ENCODE results near the gene ARHGAP26. TPM values are rescaled to one million over a fixed set of nuclear protein-coding genes. Genes with fewer than 3 reads are reported as not detected.

Gene ARHGAP26
- total RNA-seq, 6 experiments from 2014 or later, result 6.7 to 14.5 (median 8.3) TPM

DNA sequence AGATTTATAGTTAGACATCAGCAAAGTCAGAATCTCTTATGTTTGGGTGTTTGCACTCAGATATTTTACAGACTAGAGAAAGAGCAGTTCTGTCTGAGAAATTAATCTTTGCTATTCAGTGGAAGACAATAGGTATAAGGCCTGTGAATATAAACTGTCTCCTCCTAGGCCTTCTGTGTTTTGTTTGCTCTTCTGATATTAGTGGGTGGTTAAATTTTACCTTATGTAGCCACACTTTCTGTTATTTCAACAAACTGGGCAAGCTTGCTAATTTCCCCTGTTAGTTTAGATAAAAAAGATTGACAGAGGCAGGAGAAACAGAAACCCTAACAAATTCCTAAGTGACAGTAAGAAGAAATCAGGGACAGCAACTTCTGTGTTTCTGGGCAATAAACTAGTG, 141.6 kb downstream of the ARHGAP26 start:
- DNase-seq (no peak), ATAC-seq (peak in 3 of 4 donors; percentile 50 to 64 (median 52))
- intact Hi-C loops (cut with DNase I), result no loop called here
- Histone ChIP-seq H3K4me1 (peaks cover 0 to 19% (median 3%) of the 10 kb centered on the region in 4 donors), H3K27ac (peak overlapping the region in 1 of 3 donors; percentile 44), H3K4me3 (no peak overlapping the region), H3K36me3 (no peaks in the 10 kb centered on the region), H3K27me3 (no peaks in the 10 kb centered on the region), H3K9me3 (no peaks in the 10 kb centered on the region)
- TF ChIP-seq, protein P1, sequence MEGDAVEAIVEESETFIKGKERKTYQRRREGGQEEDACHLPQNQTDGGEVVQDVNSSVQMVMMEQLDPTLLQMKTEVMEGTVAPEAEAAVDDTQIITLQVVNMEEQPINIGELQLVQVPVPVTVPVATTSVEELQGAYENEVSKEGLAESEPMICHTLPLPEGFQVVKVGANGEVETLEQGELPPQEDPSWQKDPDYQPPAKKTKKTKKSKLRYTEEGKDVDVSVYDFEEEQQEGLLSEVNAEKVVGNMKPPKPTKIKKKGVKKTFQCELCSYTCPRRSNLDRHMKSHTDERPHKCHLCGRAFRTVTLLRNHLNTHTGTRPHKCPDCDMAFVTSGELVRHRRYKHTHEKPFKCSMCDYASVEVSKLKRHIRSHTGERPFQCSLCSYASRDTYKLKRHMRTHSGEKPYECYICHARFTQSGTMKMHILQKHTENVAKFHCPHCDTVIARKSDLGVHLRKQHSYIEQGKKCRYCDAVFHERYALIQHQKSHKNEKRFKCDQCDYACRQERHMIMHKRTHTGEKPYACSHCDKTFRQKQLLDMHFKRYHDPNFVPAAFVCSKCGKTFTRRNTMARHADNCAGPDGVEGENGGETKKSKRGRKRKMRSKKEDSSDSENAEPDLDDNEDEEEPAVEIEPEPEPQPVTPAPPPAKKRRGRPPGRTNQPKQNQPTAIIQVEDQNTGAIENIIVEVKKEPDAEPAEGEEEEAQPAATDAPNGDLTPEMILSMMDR (IDR thresholded peaks at IDR 0.05), result no peak
- TF ChIP-seq POLR2A (IDR thresholded peaks at IDR 0.05), result no peak

DNA sequence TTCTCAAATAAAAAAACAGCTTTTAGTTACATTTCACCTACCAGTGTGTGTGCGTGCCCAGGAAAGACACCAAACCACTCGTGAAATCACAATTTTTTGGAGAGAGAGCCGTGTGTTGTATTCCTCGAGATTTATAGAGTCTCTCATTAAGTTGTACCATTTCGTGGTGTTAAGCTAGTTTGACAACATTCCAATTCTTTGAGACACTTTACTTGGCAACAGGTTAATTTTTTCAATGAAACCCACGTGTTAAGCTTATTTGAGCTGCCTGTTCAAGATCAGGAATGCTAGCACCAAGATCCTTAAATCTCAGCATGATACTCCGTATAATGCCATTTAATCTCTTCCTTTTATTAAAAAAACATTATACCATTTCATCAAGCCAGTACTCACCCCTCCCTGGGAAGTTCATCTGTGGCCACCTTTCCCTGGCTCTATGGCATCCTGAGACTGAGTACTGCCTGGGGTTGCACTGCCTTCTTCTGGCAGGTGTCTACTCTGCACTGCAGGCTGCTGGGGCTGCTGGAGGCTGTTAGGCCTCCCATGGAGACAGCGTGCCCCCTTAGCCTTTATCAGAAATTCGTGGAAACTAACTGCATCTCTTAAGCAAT, 143.7 kb downstream of the ARHGAP26 start:
- DNase-seq (no peak), ATAC-seq (no peak)
- Histone ChIP-seq H3K27me3 (no peaks in the 10 kb centered on the region), H3K4me3 (no peak overlapping the region), H3K4me1 (peaks cover 0 to 19% (median 3%) of the 10 kb centered on the region in 4 donors), H3K9me3 (no peaks in the 10 kb centered on the region), H3K27ac (no peak overlapping the region), H3K36me3 (no peaks in the 10 kb centered on the region)
- 81% methylated on average over 9 of the region's 9 CpGs for WGBS (ENCODE audit: insufficient coverage, low coverage, low lambda C conversion rate, missing lambda C conversion rate)
- intact Hi-C loops (cut with DNase I), result no loop called here
- TF ChIP-seq, protein P1 (IDR thresholded peaks at IDR 0.05), result no peak
- no peak for TF ChIP-seq POLR2A (IDR thresholded peaks at IDR 0.05)

DNA sequence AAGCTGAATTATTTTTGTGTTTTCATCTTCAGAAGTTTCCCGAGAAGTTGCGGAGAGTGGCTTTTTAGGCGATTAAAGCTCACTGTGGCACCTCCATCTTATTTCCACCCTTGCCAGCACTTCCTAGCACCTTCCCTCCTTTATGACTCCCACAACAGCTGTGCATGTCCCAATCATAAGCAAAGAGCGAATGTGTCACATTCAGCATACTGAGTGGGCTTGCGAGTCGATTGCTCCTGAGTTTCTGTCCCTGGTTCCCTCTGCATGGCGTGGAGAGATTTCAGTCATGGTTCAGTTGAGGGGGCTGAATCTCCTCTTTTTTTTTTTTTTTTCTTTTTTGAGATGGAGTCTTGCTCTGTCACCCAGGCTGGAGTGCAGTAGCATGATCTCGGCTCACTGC, 144.9 kb downstream of the ARHGAP26 start:
- ATAC-seq, result no peak
- Histone ChIP-seq H3K27me3 (no peaks in the 10 kb centered on the region), H3K4me1 (peaks cover 0 to 19% (median 3%) of the 10 kb centered on the region in 4 donors), H3K27ac (no peak overlapping the region), H3K4me3 (no peak overlapping the region), H3K36me3 (no peaks in the 10 kb centered on the region), H3K9me3 (no peaks in the 10 kb centered on the region)
- no peak for DNase-seq
- 95% methylated on average over 7 of the region's 8 CpGs for WGBS (ENCODE audit: insufficient coverage, low coverage, low lambda C conversion rate, missing lambda C conversion rate)
- intact Hi-C loops (cut with DNase I), result no loop called here
- TF ChIP-seq POLR2A (IDR thresholded peaks at IDR 0.05), result no peak
- TF ChIP-seq, protein P1 (IDR thresholded peaks at IDR 0.05), result no peak

DNA sequence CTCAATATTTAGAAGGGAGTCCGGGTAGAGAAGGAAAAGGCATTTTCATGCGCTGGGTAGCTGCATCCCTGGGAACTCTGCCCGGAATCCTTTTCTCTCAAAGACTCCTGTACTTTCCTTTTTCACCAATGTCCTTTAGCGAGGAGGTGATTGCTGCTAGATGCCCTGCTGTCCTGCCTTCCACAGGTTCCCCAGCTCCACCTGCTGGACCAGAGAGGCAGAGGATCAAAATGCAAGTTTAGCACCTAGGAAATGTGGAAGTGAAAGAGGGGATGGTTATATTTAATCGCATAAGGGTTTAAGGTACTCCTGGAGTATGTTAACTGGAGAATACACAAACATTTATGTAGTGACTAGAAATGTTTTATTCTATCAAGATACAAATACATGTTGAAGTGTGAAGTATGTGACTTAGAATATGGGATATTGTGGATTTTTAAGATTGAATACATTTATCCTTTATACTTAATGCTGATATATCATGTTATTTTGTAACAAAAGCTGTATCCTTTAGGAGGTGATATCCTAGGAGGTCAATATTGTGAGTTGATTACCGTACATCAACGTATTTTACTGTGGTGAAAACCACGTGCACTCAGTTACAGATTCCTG, 145.7 kb downstream of the ARHGAP26 start:
- peak; percentile 57 to 69 (median 65) for DNase-seq
- Histone ChIP-seq H3K4me1 (peaks cover 0 to 23% (median 5%) of the 10 kb centered on the region in 4 donors), H3K27ac (no peak overlapping the region), H3K27me3 (no peaks in the 10 kb centered on the region), H3K9me3 (no peaks in the 10 kb centered on the region), H3K36me3 (no peaks in the 10 kb centered on the region), H3K4me3 (no peak overlapping the region)
- TF ChIP-seq, protein P1 (IDR thresholded peaks at IDR 0.05), result peak; percentile 58 to 70 (median 62)
- TF ChIP-seq POLR2A (IDR thresholded peaks at IDR 0.05), result no peak
- ATAC-seq, result peak; percentile 79 to 89 (median 88)
- intact Hi-C loops (cut with DNase I), result no loop called here
- WGBS (ENCODE audit: insufficient coverage, low coverage, low lambda C conversion rate, missing lambda C conversion rate), result 29% methylated on average over 5 of the region's 8 CpGs
